ENCODE results near the gene CCDC137. TPM values are rescaled to one million over a fixed set of nuclear protein-coding genes. Genes with fewer than 3 reads are reported as not detected.
"Not testable (repeated sequence)": the region's sequence is repeated elsewhere in the genome, so short reads cannot be mapped to it uniquely, and the experiment has no call there.

The CCDC137 gene, protein sequence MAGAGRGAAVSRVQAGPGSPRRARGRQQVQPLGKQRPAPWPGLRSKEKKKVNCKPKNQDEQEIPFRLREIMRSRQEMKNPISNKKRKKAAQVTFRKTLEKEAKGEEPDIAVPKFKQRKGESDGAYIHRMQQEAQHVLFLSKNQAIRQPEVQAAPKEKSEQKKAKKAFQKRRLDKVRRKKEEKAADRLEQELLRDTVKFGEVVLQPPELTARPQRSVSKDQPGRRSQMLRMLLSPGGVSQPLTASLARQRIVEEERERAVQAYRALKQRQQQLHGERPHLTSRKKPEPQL
- 10 to 100 TPM; 13.8 to 19.4 (median 14.0) TPM for polyA plus RNA-seq (ENCODE audit: insufficient read depth in 1 of 5, insufficient read length in 5 of 5, low replicate concordance in 1 of 5)
- long read RNA-seq, donor 1, transcript CCDC137-201 (6 exons, 2,468 nt): major isoform, 5 of 19 reads
- long read RNA-seq, donor 1, partial matches to known transcripts: 14 of 19 reads
- long read RNA-seq, donor 1, other reads (novel, unspliced or antisense): 0 of 19 reads
- long read RNA-seq, donor 2, transcript CCDC137-201 (6 exons, 2,468 nt): major isoform, 6 of 37 reads
- long read RNA-seq, donor 2, partial matches to known transcripts: 7 of 37 reads
- long read RNA-seq, donor 2, other reads (novel, unspliced or antisense): 24 of 37 reads
- long read RNA-seq, donor 3, partial matches to known transcripts: 11 of 41 reads
- long read RNA-seq, donor 3, other reads (novel, unspliced or antisense): 26 of 41 reads
- long read RNA-seq, donor 4, partial matches to known transcripts: 10 of 12 reads
- long read RNA-seq, donor 4, other reads (novel, unspliced or antisense): 0 of 12 reads
- long read RNA-seq, donor 5, transcript CCDC137-201 (6 exons, 2,468 nt): major isoform, 5 of 13 reads
- long read RNA-seq, donor 5, partial matches to known transcripts: 8 of 13 reads
- long read RNA-seq, donor 5, other reads (novel, unspliced or antisense): 0 of 13 reads
- long read RNA-seq, donor 6, transcript CCDC137-201 (6 exons, 2,468 nt): major isoform, 5 of 11 reads
- long read RNA-seq, donor 6, partial matches to known transcripts: 6 of 11 reads
- long read RNA-seq, donor 6, other reads (novel, unspliced or antisense): 0 of 11 reads
- long read RNA-seq, donor 7, partial matches to known transcripts: 9 of 26 reads
- long read RNA-seq, donor 7, other reads (novel, unspliced or antisense): 15 of 26 reads
- long read RNA-seq, donor 8, partial matches to known transcripts: 0 of 3 reads
- long read RNA-seq, donor 8, other reads (novel, unspliced or antisense): 0 of 3 reads

- DNase-seq: peak; percentile 92
Observed at GRCh38 chr17:81666342-81667191, at the start of gene CCDC137, which contains the start of gene OXLD1. Gene CCDC137 (plus strand): TSS chr17:81666737. CDS start chr17:81666767, 30 bp downstream. Gene OXLD1 (minus strand): TSS chr17:81666605. CDS start chr17:81666577, 28 bp downstream.

DNA sequence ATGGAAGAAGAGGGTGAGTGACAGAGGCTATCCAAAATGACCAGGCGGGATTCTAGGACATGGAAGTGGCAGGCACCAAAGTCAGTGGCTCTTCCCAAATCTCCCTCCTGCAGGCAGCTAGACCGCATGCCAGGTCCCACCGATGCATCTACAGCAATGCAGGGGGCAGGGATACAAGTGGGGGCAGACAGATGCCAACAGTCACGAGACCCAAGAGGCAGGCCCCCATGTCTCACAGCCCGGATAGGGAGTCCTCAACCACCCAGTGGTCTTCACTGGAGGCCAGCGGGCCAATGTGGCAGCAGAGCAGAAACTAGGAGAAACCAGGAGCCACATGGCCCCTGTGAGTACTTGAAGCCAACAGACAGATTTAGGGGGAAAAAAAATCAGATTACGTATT lies 49.7 kb upstream of the CCDC137 start:
- no peak for DNase-seq

DNA sequence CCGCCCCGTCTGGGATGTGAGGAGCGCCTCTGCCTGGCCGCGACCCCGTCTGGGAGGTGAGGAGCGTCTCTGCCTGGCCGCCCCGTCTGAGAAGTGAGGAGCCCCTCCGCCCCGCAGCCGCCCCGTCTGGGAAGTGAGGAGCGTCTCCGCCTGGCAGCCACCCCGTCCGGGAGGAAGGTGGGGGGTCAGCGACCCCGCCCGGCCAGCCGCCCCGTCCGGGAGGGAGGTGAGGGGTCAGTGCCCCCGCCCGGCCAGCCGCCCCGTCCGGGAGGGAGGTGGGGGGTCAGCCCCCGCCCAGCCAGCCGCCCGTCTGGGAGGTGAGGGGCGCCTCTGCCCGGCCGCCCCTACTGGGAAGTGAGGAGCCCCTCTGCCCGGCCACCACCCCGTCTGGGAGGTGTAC lies 48.2 kb upstream of the CCDC137 start:
- not testable (repeated sequence) for DNase-seq

DNA sequence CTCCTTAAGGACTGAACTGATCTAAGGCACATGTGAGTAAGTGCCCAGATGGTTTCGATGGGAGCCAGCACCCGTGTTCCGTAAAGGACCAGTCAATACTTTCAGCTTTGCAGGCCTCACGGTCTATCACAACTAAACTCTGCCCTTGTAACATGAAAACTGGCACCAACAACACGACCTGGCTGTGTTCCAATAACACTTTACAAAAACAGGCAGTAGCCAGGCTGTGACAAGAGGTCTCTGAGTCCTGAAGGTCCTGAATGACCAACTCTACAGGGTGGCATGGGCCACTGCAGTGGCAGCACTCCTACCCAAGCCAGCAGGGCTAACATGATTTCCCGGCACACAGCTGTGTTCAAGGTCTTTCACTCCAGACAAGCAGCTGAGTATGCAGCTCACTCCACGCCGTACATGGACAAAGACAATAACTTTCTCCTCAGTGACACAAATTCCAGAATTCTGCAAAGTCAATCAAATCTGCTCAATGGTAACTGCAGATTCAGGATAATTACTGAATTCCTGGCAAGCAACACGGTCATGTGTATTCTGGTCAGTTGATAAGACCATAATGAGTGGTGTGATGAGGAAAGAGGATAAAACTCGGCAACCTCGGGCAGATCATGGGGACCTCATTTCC lies 44.9 kb upstream of the CCDC137 start:
- peak; percentile 73 to 81 for DNase-seq

GRCh38 chr17:81630274-81630673 lies 36.3 kb upstream of the CCDC137 start:
- no peak for DNase-seq

- DNase-seq: no peak
Observed at GRCh38 chr17:81631482-81631881, 35.1 kb upstream of the CCDC137 start.

GRCh38 chr17:81635431-81635830 lies 31.1 kb upstream of the CCDC137 start:
- DNase-seq: no peak

- DNase-seq: no peak
Observed at GRCh38 chr17:81635973-81636504, 30.5 kb upstream of the CCDC137 start.

DNA sequence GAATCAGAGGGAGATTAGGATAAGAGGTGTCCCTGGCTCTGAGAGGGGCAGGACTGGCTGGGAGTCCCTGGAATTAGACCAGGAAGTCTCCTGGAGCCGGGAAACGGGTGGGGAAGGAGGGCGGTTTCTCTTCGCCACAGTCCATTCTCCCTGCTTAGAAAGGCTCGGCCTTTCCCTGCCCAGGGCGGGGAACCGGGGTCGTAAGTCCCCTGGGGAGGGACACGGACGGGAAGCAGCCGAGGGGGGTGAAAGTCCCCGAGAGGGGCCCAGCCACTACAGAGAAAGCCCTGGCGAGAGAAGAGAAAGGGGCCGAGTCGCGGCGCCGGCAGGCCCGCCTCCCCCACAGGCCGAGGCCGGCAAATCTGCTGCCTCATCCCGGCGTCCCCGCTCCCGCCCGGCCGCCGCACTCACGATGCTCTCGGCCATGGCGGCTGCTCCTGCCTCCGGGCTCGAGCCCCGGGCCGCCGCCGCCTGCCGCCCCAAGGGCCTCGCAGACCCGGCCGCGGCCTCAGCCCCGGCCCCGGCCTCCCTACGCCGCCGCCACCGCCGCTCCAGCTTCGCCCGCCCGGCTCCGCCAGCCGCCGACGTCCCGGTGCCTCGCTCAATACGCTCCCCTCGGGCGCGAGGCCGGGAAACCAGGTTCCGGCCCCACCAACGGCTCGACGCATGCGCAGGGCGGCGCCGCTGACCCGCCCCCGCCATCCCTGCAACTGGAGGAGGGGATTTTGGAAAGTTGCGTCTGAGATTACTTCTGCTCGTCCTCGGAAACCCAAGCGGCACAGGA lies 29.8 kb upstream of the CCDC137 start, which contains the start of the genes NPLOC4 and TSPAN10:
TSS of gene NPLOC4 (minus strand) at position 608 of the 784 bp plus-strand sequence. CDS start at position 426, 182 bp downstream.
TSS of gene TSPAN10 (plus strand) at position 692 of the 784 bp plus-strand sequence. CDS start 5,217 bp downstream, outside the sequence.
- peak; percentile 88 to 89 for DNase-seq

DNA sequence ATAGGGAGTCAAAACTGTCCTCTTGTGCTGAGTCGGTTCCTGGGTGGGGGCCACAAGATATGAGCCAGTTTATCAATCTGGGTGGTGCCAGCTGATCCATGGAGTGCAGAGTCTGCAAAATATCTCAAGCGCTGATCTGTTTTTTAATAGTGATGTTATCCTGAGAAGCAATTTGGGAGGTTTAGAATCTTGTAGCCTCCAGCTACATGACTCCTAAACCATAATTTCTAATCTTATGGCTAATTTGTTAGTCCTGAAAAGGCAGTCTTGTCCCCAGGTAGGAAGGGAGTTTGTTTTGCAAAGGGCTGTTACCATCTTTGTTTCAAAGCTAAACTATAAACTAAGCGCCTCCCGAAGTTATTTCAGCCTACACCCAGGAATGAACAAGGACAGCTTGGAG lies 27.9 kb upstream of the CCDC137 start:
- DNase-seq: no peak

DNA sequence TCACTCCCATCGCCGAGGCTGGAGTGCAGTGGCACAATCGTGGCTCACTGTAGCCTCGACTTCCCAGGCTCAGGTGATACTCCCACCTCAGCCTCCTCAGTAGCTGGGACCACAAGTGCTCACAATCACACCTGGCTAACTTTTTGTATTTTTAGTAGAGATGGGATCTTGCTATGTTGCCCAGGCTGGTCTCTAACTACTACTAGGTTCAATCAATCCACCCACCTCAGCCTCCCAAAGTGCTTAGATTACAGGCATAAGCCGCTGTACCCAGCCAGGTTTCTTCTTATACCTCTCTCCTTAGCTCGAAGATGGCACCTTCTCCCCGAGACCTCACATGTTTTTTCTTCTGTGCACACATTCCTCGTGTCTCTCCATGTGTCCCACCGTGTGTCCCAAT lies 26.5 kb upstream of the CCDC137 start:
- no peak for DNase-seq

- DNase-seq: no peak
Observed at GRCh38 chr17:81641825-81642489, 24.6 kb upstream of the CCDC137 start.

DNA sequence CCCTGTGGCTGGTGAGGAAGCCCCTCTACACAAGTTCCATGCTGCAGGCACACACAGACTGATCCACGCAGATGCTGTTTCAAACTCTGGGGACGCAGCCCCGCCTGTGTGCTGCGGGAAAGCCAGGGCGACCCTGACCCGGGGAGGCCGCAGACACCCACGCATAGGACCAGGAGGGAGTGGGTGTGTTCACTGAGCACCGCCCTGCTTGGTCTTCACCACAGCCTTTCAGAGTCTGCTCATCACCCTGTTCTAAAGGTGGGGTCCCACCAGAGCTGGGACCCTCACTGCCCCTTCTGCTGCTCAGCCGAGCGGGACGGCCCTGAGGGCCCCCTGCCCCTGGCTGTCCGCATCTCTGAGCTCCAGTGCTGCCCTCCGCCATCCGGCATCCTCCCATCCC lies 22.0 kb upstream of the CCDC137 start:
- DNase-seq: no peak

DNA sequence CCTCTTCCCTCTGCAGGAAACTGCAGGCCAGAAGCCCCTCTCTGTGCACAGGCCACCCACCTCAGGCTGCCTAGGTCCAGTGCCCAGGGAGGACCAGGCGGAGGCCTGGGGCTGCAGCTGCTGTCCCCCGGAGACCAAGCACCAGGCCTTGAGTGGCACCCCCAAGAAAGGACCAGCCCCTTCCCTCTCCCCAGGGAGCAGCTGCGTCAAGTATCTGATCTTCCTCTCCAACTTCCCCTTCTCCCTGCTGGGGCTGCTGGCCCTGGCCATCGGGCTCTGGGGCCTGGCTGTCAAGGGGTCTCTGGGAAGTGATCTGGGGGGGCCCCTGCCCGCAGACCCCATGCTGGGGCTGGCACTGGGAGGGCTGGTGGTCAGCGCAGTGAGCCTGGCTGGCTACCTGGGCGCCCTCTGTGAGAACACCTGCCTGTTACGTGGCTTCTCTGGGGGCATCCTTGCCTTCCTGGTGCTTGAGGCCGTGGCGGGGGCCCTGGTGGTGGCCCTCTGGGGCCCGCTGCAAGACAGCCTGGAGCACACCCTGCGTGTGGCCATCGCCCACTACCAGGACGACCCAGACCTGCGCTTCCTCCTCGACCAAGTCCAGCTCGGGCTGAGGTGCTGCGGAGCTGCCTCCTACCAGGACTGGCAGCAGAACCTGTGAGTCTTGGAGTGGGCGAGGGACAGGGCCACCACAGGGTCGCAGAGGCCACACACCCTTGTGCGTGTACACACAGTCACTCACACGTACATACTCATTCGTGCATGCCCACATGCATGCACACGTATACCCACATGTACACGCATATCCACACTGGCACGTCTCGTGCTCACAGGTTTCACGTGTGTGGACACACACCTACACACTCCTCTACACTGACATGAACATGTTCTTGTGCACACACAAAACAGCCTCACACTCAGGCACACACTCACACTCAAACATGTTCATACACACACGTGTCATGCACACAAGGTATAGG lies 21.3 kb upstream of the CCDC137 start:
- DNase-seq: no peak

GRCh38 chr17:81646869-81647600 lies 19.5 kb upstream of the CCDC137 start:
- no peak for DNase-seq

DNA sequence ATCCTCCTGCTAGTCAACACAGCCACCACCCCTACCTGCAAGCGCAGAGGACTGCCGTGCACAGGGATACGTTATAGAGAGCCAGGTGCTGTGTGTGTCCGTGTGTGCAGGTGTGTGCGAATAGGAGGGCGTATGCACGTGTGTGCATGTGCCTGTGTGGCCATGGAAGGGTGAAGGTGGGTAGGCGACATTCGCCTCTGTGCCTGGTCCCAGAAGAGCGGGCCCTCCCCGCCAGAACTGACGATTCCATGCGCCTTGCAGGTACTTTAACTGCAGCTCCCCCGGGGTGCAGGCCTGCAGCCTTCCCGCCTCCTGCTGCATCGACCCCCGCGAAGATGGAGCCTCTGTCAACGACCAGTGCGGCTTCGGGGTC lies 18.9 kb upstream of the CCDC137 start:
- DNase-seq: no peak

All from right lung (tissue), 10 donors.